GM04503 (cell line): ENCODE data around the gene CCDC177.

Source experiments
- DNase-seq: peaks from one replicate; pipeline ENCODE4 v3.0.0-alpha.2; 2012; ENCODE audit warnings: low read depth

CCDC177 gene

GRCh38 chr14:69528930-69529329 lies 45.7 kb downstream of the CCDC177 start:
- no peak for DNase-seq

DNA sequence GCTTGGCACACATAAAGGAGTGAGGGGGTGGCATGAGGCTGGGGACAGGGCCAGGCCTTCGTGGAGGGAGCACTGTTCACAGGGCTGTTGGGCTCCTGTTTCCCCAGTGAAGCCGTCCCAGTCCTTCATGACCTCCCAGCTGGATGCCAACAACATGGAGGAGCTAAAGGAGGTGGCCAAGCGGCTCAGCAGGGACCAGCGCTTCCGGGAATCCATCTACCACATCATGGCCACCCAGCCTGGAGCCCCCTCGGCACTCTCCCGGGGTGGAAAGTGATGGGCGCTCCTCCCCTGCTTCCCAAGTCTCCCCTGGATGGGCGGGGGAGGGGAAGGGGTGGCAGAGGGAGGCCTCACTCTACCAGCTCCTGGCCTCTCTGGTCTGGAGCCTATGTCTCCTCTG lies 46.5 kb downstream of the CCDC177 start:
- DNase-seq = no peak

GRCh38 chr14:69527635-69528034 lies 47.0 kb downstream of the CCDC177 start:
- no peak for DNase-seq

DNA sequence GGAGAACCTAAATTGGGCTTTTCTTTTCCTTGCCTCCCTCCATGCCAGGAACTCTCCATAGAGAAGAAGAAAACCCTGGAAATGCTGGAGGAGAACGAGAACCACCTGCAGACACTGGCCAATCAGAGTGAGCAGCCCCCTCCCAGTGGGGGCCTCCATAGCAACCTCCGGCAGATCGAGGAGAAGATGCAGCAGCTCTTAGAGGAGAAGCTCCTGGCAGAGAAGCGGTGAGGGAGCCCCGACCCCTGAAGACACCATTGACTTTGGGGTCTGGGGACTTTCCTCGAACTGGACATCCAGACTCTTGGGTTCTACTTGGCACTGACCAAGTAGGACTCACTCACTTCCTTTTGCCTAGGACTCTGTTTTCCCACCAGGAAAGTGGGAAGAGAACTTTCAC lies 48.8 kb downstream of the CCDC177 start:
- DNase-seq = no peak

- no peak for DNase-seq
Observed at GRCh38 chr14:69522026-69522425, 52.6 kb downstream of the CCDC177 start.
